ENCODE measurements around the gene PLEKHA6.

Gene PLEKHA6

DNA sequence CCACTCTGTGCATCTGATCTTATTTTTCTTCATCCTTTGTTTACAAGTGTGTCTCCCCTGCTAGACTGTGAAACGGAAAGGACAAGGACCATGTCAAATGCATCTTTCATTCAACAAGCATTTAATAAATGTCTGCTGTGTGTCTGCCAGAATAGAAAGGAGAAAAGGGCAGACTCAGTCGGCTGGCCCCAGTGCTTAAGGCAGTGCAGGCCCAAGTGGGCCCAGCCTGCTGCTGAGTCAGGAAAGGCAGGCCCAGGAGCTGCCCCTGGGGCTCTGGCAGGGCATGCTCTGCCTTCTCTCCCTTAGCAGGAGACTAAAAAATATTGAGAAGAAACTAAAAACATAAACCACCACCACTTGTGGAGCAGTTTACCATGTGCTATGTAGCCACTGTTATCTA lies 38.1 kb downstream of the PLEKHA6 start:
- Histone ChIP-seq H3K14ac (ENCODE audit: low read length in 2 of 2) (peak overlapping the region in 1 of 2 experiments; percentile 98), H3K36me3 (ENCODE audit: control insufficient read depth in 1 of 2, insufficient read depth in 2 of 2, low read depth in 1 of 2, low read length in 2 of 2) (no peaks in the 10 kb centered on the region)

DNA sequence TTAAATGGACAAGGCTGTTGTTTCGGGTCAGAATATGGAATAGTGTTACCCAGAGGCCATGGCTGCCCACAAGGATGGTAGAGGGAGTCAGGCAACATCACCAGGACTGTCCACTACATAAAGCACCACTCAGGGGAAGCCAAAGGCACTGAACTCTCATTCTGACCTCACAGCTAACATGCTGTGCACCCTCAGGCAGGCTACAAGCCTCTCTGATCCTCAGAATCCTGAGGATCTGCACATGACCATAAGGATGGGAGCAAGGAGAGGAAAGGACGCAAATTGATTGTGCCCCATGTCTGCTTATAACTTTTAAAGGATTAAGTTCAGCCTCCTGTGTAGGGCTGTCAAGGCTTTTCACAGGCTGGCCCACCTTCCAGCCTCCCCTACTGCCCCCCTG lies 38.7 kb downstream of the PLEKHA6 start:
- DNase-seq = no peak
- peak overlapping the region; percentile 48 for H2AFZ ChIP-seq (ENCODE audit: low read depth, low read length)
- H3K27ac ChIP-seq (ENCODE audit: low read length, poor library complexity, severe bottlenecking) = no peak overlapping the region
- H3K79me1 ChIP-seq (replicated peaks; ENCODE audit: low read length, poor library complexity, severe bottlenecking) = no peaks in the 10 kb centered on the region
- H2AK5ac ChIP-seq (ENCODE audit: low read length, severe bottlenecking) = no peak overlapping the region
- peaks cover 0 to 9% of the 10 kb centered on the region in 2 experiments for H3K27me3 ChIP-seq (ENCODE audit: control insufficient read depth in 1 of 2, insufficient read depth in 1 of 2, low read length in 2 of 2)
- peak overlapping the region; percentile 55 to 94 for H3K4ac ChIP-seq (ENCODE audit: low read depth in 1 of 2, low read length in 2 of 2)
- peak overlapping the region in 1 of 2 experiments; percentile 65 for H3K23ac ChIP-seq (ENCODE audit: low read length in 2 of 2)
- H4K8ac ChIP-seq (ENCODE audit: low read length) = peak overlapping the region; percentile 88
- peak overlapping the region; percentile 93 for H4K91ac ChIP-seq (ENCODE audit: low read length)
- H3K14ac ChIP-seq (ENCODE audit: low read length in 2 of 2) = peak overlapping the region in 1 of 2 experiments; percentile 98
- H3K4me3 ChIP-seq (ENCODE audit: insufficient read depth in 1 of 2, low read depth in 1 of 2, low read length in 2 of 2) = no peak overlapping the region
- WGBS = 100% methylated on average over 2 of the region's 2 CpGs
- no peak overlapping the region for H2BK5ac ChIP-seq (ENCODE audit: low read depth, low read length, poor library complexity, severe bottlenecking)
- peak overlapping the region; percentile 84 for H2BK15ac ChIP-seq (ENCODE audit: low read depth, poor library complexity, severe bottlenecking)
- peak overlapping the region; percentile 44 for H2BK120ac ChIP-seq (ENCODE audit: low read depth, low read length)
- no peaks in the 10 kb centered on the region for H3K9me3 ChIP-seq (ENCODE audit: control insufficient read depth, low read length)
- peaks cover 10% of the 10 kb centered on the region for H3K4me1 ChIP-seq (ENCODE audit: control insufficient read depth, insufficient read depth, low read depth, low read length)
- H3K4me2 ChIP-seq (ENCODE audit: low read length, poor library complexity, severe bottlenecking) = no peak overlapping the region
- peak overlapping the region; percentile 99 for H3K18ac ChIP-seq (ENCODE audit: low read depth in 1 of 2, low read length in 2 of 2)
- H2BK12ac ChIP-seq (ENCODE audit: low read length in 2 of 2) = peak overlapping the region; percentile 46 to 83
- no peaks in the 10 kb centered on the region for H3K36me3 ChIP-seq (ENCODE audit: control insufficient read depth in 1 of 2, insufficient read depth in 2 of 2, low read depth in 1 of 2, low read length in 2 of 2)
- peak overlapping the region; percentile 29 for H3K9ac ChIP-seq (ENCODE audit: low read length)

More for the DNA sequence above, 38.1 kb downstream of the PLEKHA6 start:
- peak overlapping the region; percentile 29 for H3K9ac ChIP-seq (ENCODE audit: low read length)
- peak overlapping the region; percentile 99 for H3K18ac ChIP-seq (ENCODE audit: low read depth in 1 of 2, low read length in 2 of 2)
- no peak overlapping the region for H4K91ac ChIP-seq (ENCODE audit: low read length)
- H3K4ac ChIP-seq (ENCODE audit: low read depth in 1 of 2, low read length in 2 of 2) = peak overlapping the region; percentile 55 to 94
- peaks cover 0 to 6% of the 10 kb centered on the region in 2 experiments for H3K27me3 ChIP-seq (ENCODE audit: control insufficient read depth in 1 of 2, insufficient read depth in 1 of 2, low read length in 2 of 2)
- no peak overlapping the region for H3K4me3 ChIP-seq (ENCODE audit: insufficient read depth in 1 of 2, low read depth in 1 of 2, low read length in 2 of 2)
- no peak overlapping the region for H2BK120ac ChIP-seq (ENCODE audit: low read depth, low read length)
- H2BK5ac ChIP-seq (ENCODE audit: low read depth, low read length, poor library complexity, severe bottlenecking) = no peak overlapping the region
- H3K4me1 ChIP-seq (ENCODE audit: control insufficient read depth, insufficient read depth, low read depth, low read length) = peaks cover 10% of the 10 kb centered on the region
- peak overlapping the region in 1 of 2 experiments; percentile 46 for H2BK12ac ChIP-seq (ENCODE audit: low read length in 2 of 2)
- 0% methylated on average over 2 of the region's 2 CpGs for WGBS
- H3K23ac ChIP-seq (ENCODE audit: low read length in 2 of 2) = no peak overlapping the region
- H2AFZ ChIP-seq (ENCODE audit: low read depth, low read length) = no peak overlapping the region
- no peak overlapping the region for H3K4me2 ChIP-seq (ENCODE audit: low read length, poor library complexity, severe bottlenecking)
- no peaks in the 10 kb centered on the region for H3K9me3 ChIP-seq (ENCODE audit: control insufficient read depth, low read length)
- DNase-seq = peak; percentile 69
- H3K27ac ChIP-seq (ENCODE audit: low read length, poor library complexity, severe bottlenecking) = no peak overlapping the region
- peak overlapping the region; percentile 88 for H4K8ac ChIP-seq (ENCODE audit: low read length)
- H2BK15ac ChIP-seq (ENCODE audit: low read depth, poor library complexity, severe bottlenecking) = no peak overlapping the region
- H2AK5ac ChIP-seq (ENCODE audit: low read length, severe bottlenecking) = no peak overlapping the region
- H3K79me1 ChIP-seq (replicated peaks; ENCODE audit: low read length, poor library complexity, severe bottlenecking) = no peaks in the 10 kb centered on the region

DNA sequence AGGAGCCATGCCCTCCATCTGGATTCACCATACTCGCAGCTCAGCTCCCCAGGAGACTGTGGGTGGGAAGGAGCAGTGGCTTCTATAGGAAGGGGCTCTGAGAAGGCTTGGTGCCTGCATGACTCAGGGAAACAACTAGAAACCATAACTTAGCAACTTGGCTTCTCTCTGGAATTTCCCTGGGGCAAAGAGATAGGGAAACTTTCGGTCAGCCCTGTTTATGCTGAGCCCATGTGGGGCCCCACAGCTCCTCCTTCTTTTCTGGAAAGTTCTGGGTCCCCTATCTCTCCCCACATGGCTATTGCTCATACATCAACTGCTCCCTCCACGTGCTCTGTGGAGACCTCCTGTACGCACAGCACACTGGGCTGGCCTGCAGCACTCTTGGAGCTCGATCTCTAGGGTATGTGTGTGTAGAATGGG lies 39.3 kb downstream of the PLEKHA6 start:
- Histone ChIP-seq H2BK5ac (ENCODE audit: low read depth, low read length, poor library complexity, severe bottlenecking) (no peak overlapping the region), H3K4me3 (ENCODE audit: insufficient read depth in 1 of 2, low read depth in 1 of 2, low read length in 2 of 2) (peak overlapping the region in 1 of 2 experiments; percentile 42), H3K79me1 (replicated peaks; ENCODE audit: low read length, poor library complexity, severe bottlenecking) (no peaks in the 10 kb centered on the region), H3K23ac (ENCODE audit: low read length in 2 of 2) (no peak overlapping the region), H2AK5ac (ENCODE audit: low read length, severe bottlenecking) (no peak overlapping the region), H4K91ac (ENCODE audit: low read length) (peak overlapping the region; percentile 99), H2BK120ac (ENCODE audit: low read depth, low read length) (peak overlapping the region; percentile 96), H3K27me3 (ENCODE audit: control insufficient read depth in 1 of 2, insufficient read depth in 1 of 2, low read length in 2 of 2) (peaks cover 3 to 9% of the 10 kb centered on the region in 2 experiments), H3K4ac (ENCODE audit: low read depth in 1 of 2, low read length in 2 of 2) (peak overlapping the region; percentile 94 to 98), H3K9ac (ENCODE audit: low read length) (peak overlapping the region; percentile 5), H3K4me2 (ENCODE audit: low read length, poor library complexity, severe bottlenecking) (no peak overlapping the region), H2BK12ac (ENCODE audit: low read length in 2 of 2) (peak overlapping the region; percentile 83 to 100), H3K9me3 (ENCODE audit: control insufficient read depth, low read length) (no peaks in the 10 kb centered on the region), H2BK15ac (ENCODE audit: low read depth, poor library complexity, severe bottlenecking) (peak overlapping the region; percentile 73), H3K27ac (ENCODE audit: low read length, poor library complexity, severe bottlenecking) (no peak overlapping the region), H3K14ac (ENCODE audit: low read length in 2 of 2) (peak overlapping the region in 1 of 2 experiments; percentile 89), H3K36me3 (ENCODE audit: control insufficient read depth in 1 of 2, insufficient read depth in 2 of 2, low read depth in 1 of 2, low read length in 2 of 2) (no peaks in the 10 kb centered on the region), H3K18ac (ENCODE audit: low read depth in 1 of 2, low read length in 2 of 2) (peak overlapping the region; percentile 94 to 99), H2AFZ (ENCODE audit: low read depth, low read length) (no peak overlapping the region), H4K8ac (ENCODE audit: low read length) (peak overlapping the region; percentile 95), H3K4me1 (ENCODE audit: control insufficient read depth, insufficient read depth, low read depth, low read length) (peaks cover 10% of the 10 kb centered on the region)
- 20% methylated on average over 1 of the region's 5 CpGs for WGBS
- peak; percentile 94 for DNase-seq

DNA sequence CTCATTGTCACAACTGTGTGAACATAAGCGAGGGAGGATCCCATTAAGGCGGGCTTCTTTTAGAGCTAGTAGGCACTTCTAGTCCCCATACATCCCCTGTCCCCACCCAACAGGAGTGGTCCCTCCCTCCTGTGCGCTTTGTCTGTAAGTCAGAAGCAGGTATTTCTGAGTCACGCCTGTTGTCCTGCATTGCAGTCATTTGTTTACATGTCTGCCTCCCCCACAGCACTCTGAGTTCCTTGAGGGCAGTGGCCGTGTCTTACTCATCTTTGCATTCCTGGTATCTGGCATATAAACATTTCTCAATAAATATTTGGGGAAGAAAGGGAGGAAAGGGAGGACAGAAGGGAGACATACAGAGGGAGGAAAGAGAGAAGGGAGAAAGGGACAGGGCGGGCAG lies 40.3 kb downstream of the PLEKHA6 start:
- H2AK5ac ChIP-seq (ENCODE audit: low read length, severe bottlenecking) = no peak overlapping the region
- peak overlapping the region; percentile 83 to 100 for H2BK12ac ChIP-seq (ENCODE audit: low read length in 2 of 2)
- no peak overlapping the region for H2AFZ ChIP-seq (ENCODE audit: low read depth, low read length)
- H3K4me3 ChIP-seq (ENCODE audit: insufficient read depth in 1 of 2, low read depth in 1 of 2, low read length in 2 of 2) = no peak overlapping the region
- peaks cover 12 to 18% of the 10 kb centered on the region in 2 experiments for H3K27me3 ChIP-seq (ENCODE audit: control insufficient read depth in 1 of 2, insufficient read depth in 1 of 2, low read length in 2 of 2)
- WGBS = 22% methylated on average over 5 of the region's 6 CpGs
- H3K4me2 ChIP-seq (ENCODE audit: low read length, poor library complexity, severe bottlenecking) = no peak overlapping the region
- H3K36me3 ChIP-seq (ENCODE audit: control insufficient read depth in 1 of 2, insufficient read depth in 2 of 2, low read depth in 1 of 2, low read length in 2 of 2) = no peaks in the 10 kb centered on the region
- no peak overlapping the region for H2BK5ac ChIP-seq (ENCODE audit: low read depth, low read length, poor library complexity, severe bottlenecking)
- no peaks in the 10 kb centered on the region for H3K9me3 ChIP-seq (ENCODE audit: control insufficient read depth, low read length)
- H3K27ac ChIP-seq (ENCODE audit: low read length, poor library complexity, severe bottlenecking) = no peak overlapping the region
- H3K4ac ChIP-seq (ENCODE audit: low read depth in 1 of 2, low read length in 2 of 2) = peak overlapping the region in 1 of 2 experiments; percentile 80
- H2BK120ac ChIP-seq (ENCODE audit: low read depth, low read length) = peak overlapping the region; percentile 96
- peak; percentile 96 for DNase-seq
- no peak overlapping the region for H3K14ac ChIP-seq (ENCODE audit: low read length in 2 of 2)
- H3K9ac ChIP-seq (ENCODE audit: low read length) = no peak overlapping the region
- H2BK15ac ChIP-seq (ENCODE audit: low read depth, poor library complexity, severe bottlenecking) = no peak overlapping the region
- H3K18ac ChIP-seq (ENCODE audit: low read depth in 1 of 2, low read length in 2 of 2) = peak overlapping the region; percentile 89 to 99
- no peak overlapping the region for H3K23ac ChIP-seq (ENCODE audit: low read length in 2 of 2)
- peak overlapping the region; percentile 95 for H4K8ac ChIP-seq (ENCODE audit: low read length)
- H3K4me1 ChIP-seq (ENCODE audit: control insufficient read depth, insufficient read depth, low read depth, low read length) = peaks cover 10% of the 10 kb centered on the region
- no peaks in the 10 kb centered on the region for H3K79me1 ChIP-seq (replicated peaks; ENCODE audit: low read length, poor library complexity, severe bottlenecking)
- peak overlapping the region; percentile 99 for H4K91ac ChIP-seq (ENCODE audit: low read length)

All from mesenchymal stem cell (in vitro differentiated cells and primary cell).